Left ventricle myocardium inferior (tissue), 1 donor: ENCODE data around the gene THPO. TPM values are rescaled to one million over a fixed set of nuclear protein-coding genes. Genes with fewer than 3 reads are reported as not detected.

Experiments used
- DNase-seq: peaks from one replicate; pipeline ENCODE4 v3.0.0-alpha.2; 2020
- H3K27ac ChIP-seq: fragments of 200-600 bp; replicated peaks from 2 replicates; pipeline ENCODE4 v1.8.0; 2021
- H3K27me3 ChIP-seq: fragments of 200-600 bp; 2 replicates; pipeline ENCODE4 v1.8.0; 2021; ENCODE audit warnings: low read depth
- H3K36me3 ChIP-seq: fragments of 200-600 bp; 2 replicates; pipeline ENCODE4 v1.8.0; 2021
- H3K4me1 ChIP-seq: fragments of 200-600 bp; 2 replicates; pipeline ENCODE4 v1.8.0; 2021
- H3K4me3 ChIP-seq: fragments of 200-600 bp; 2 replicates; pipeline ENCODE4 v1.8.0; 2021; ENCODE audit warnings: mild to moderate bottlenecking, moderate library complexity
- H3K9me3 ChIP-seq: fragments of 200-600 bp; replicated peaks from 2 replicates; pipeline ENCODE4 v1.8.0; 2021
- intact Hi-C: fragments of 100-400 bp; cut with micrococcal nuclease; formaldehyde crosslinking; loops from one replicate; pipeline ENCODE4 v1.11.0; 2022
- total RNA-seq: library from RNA; stranded (reverse); fragmentation: NEBNext Ultra II Directional; extraction: Animal tissue kit (Norgen Biotek cat#: 25700); gene quantifications from one replicate; pipeline ENCODE4 v1.2.1, GENCODE V29; 2021
- TF ChIP-seq, protein P1 (sequence below): fragments of 200-600 bp; IDR thresholded peaks from 2 replicates; pipeline ENCODE4 v1.8.0; 2021; ENCODE audit warnings: antibody characterized with exemption, mild to moderate bottlenecking, borderline replicate concordance
- donor health status: DM: no; HTN: yes; CAD: no; lungs with severe emphysema.

Gene THPO
- total RNA-seq, 1 donor from 2014 or later, result 0.11 TPM

DNA sequence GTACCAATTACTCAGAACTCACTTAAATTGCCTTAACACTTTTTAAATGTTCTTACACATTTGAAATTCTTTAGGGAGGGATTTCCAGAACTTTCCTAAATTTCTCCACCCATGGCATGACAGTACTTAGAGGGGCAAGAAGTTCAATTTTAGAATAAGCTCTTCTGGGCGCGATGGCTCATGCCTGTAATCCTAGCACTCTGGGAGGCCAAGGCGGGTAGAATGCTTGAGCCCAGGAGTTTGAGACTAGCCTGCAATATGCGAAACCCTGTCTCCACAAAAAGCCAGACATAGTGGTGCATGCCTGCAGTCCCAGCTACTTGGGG is 30.0 kb downstream of the THPO start:
- Histone ChIP-seq H3K4me1 (peaks cover 16% of the 10 kb centered on the region), H3K36me3 (peaks cover 31% of the 10 kb centered on the region), H3K4me3 (no peak overlapping the region), H3K9me3 (no peaks in the 10 kb centered on the region), H3K27me3 (no peaks in the 10 kb centered on the region), H3K27ac (no peak overlapping the region)
- TF ChIP-seq, protein P1, sequence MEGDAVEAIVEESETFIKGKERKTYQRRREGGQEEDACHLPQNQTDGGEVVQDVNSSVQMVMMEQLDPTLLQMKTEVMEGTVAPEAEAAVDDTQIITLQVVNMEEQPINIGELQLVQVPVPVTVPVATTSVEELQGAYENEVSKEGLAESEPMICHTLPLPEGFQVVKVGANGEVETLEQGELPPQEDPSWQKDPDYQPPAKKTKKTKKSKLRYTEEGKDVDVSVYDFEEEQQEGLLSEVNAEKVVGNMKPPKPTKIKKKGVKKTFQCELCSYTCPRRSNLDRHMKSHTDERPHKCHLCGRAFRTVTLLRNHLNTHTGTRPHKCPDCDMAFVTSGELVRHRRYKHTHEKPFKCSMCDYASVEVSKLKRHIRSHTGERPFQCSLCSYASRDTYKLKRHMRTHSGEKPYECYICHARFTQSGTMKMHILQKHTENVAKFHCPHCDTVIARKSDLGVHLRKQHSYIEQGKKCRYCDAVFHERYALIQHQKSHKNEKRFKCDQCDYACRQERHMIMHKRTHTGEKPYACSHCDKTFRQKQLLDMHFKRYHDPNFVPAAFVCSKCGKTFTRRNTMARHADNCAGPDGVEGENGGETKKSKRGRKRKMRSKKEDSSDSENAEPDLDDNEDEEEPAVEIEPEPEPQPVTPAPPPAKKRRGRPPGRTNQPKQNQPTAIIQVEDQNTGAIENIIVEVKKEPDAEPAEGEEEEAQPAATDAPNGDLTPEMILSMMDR, result no peak
- intact Hi-C loops, result no loop called here
- DNase-seq, result no peak

DNA sequence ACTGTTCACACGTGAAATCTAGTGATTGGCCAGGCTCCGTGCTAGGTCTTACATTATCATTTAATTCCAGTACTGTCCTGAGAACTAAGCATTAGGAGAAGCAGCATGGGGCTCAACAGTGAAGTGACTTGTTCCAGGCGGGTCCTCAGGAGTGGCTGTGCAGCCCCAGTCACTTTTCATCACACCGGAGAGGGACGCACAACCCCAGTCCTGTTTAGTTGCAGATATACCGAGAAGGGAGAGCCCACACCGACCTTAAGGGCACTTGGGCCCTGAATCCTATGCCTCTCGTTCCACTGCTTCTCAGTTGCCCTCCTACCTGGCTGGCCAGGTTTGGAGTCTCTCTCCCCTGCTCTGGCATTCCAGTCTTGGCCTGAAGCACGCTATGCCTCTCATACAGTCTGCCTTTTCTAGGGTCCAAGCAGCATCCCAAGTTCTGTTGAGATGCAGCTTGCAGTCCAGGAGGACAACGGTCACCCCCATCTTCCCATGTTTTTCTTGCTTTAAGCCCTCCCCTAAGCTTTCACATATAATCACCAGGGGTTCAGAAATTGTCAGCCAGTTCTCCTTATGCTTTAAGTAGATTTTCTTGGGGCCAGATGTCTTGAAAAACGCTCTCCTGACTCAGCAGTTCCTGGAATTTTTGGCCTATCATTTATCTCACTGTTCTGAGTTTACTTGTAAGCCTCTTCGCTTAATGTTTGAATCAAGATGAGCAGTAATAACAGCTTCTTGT is 30.5 kb downstream of the THPO start:
- DNase-seq, result no peak

DNA sequence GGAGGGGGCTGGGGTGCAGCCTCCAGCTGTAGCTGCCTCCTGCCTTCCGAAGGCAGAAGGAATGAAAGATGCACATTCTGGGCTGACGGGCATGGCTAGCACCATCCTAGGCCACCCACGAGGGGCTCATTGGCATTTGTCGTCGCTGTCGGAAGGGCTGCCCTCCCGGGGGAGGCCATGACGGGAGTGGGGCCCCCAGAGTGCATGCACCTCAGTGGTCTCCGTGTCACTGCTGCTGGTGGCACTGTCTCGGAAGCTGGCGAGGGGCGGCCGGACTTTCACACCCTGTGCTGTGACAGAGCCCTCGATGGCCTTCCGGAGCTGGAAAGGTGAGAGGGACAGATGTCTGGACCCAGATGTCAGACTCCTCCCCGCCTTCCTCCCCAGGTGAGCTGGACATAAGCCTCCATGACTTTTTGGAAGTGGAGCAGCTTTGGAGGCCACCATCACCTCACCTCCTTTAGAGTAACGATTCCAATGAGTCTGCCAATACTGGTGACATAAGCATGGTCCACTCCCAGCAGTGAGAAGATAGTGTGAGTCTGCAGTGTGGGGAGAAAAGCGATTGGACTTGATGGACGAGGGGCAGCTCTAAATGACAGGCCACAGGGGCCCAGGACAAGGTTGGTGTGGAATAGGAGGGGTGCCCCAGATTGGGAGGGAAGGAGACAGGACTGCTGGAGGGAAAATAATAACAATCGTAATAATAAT is 31.4 kb downstream of the THPO start:
- Histone ChIP-seq H3K27ac (no peak overlapping the region), H3K36me3 (peaks cover 37% of the 10 kb centered on the region)

More for the DNA sequence above, 30.5 kb downstream of the THPO start:
- Histone ChIP-seq H3K27me3 (no peaks in the 10 kb centered on the region), H3K4me1 (peaks cover 16% of the 10 kb centered on the region), H3K9me3 (no peaks in the 10 kb centered on the region), H3K27ac (no peak overlapping the region), H3K36me3 (peaks cover 34% of the 10 kb centered on the region), H3K4me3 (no peak overlapping the region)
- intact Hi-C loops, result no loop called here
- TF ChIP-seq, protein P1, result no peak

DNA sequence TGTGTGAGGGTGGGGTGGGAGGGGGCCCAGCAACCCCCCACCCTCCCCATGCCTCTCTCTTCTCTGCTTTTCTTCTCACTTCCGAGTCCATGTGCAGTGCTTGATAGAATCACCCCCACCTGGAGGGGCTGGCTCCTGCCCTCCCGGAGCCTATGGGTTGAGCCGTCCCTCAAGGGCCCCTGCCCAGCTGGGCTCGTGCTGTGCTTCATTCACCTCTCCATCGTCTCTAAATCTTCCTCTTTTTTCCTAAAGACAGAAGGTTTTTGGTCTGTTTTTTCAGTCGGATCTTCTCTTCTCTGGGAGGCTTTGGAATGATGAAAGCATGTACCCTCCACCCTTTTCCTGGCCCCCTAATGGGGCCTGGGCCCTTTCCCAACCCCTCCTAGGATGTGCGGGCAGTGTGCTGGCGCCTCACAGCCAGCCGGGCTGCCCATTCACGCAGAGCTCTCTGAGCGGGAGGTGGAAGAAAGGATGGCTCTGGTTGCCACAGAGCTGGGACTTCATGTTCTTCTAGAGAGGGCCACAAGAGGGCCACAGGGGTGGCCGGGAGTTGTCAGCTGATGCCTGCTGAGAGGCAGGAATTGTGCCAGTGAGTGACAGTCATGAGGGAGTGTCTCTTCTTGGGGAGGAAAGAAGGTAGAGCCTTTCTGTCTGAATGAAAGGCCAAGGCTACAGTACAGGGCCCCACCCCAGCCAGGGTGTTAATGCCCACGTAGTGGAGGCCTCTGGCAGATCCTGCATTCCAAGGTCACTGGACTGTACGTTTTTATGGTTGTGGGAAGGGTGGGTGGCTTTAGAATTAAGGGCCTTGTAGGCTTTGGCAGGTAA is 32.5 kb downstream of the THPO start:
- TF ChIP-seq, protein P1, result peak; percentile 56
- Histone ChIP-seq H3K9me3 (no peaks in the 10 kb centered on the region), H3K4me3 (no peak overlapping the region), H3K27ac (peak overlapping the region; percentile 61), H3K4me1 (peaks cover 16% of the 10 kb centered on the region), H3K27me3 (no peaks in the 10 kb centered on the region), H3K36me3 (peaks cover 42% of the 10 kb centered on the region)
- peak; percentile 55 for DNase-seq
- intact Hi-C loops, result no loop called here

More for the DNA sequence above, 31.4 kb downstream of the THPO start:
- Histone ChIP-seq H3K4me1 (peaks cover 16% of the 10 kb centered on the region), H3K27me3 (no peaks in the 10 kb centered on the region), H3K4me3 (no peak overlapping the region), H3K9me3 (no peaks in the 10 kb centered on the region)
- DNase-seq, result no peak
- intact Hi-C loops, result no loop called here
- TF ChIP-seq, protein P1, result no peak

DNA sequence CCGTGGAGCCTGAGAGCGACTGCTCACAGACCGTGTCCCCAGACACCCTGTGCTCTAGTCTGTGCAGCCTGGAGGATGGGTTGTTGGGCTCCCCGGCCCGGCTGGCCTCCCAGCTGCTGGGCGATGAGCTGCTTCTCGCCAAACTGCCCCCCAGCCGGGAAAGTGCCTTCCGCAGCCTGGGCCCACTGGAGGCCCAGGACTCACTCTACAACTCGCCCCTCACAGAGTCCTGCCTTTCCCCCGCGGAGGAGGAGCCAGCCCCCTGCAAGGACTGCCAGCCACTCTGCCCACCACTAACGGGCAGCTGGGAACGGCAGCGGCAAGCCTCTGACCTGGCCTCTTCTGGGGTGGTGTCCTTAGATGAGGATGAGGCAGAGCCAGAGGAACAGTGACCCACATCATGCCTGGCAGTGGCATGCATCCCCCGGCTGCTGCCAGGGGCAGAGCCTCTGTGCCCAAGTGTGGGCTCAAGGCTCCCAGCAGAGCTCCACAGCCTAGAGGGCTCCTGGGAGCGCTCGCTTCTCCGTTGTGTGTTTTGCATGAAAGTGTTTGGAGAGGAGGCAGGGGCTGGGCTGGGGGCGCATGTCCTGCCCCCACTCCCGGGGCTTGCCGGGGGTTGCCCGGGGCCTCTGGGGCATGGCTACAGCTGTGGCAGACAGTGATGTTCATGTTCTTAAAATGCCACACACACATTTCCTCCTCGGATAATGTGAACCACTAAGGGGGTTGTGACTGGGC is 33.3 kb downstream of the THPO start:
- intact Hi-C loops, result no loop called here
- H3K36me3 ChIP-seq, result peaks cover 42% of the 10 kb centered on the region
- H3K27ac ChIP-seq, result peak overlapping the region; percentile 61
- no peak for DNase-seq
- H3K9me3 ChIP-seq, result no peaks in the 10 kb centered on the region
- TF ChIP-seq, protein P1, result no peak
- no peak overlapping the region for H3K4me3 ChIP-seq
- peaks cover 18% of the 10 kb centered on the region for H3K4me1 ChIP-seq
- H3K27me3 ChIP-seq, result no peaks in the 10 kb centered on the region
